Activated effector memory CD4-positive, alpha-beta T cell treated with Interleukin-2 at 50 U/mL for 16 hours (primary cell): ENCODE results near the gene HPN.
"Not testable (repeated sequence)": the region's sequence is repeated elsewhere in the genome, so short reads cannot be mapped to it uniquely, and the experiment has no call there.

Experiments used
- DNase-seq: peaks from one replicate; pipeline ENCODE4 v3.0.0-alpha.2; 2020

Gene HPN

DNA sequence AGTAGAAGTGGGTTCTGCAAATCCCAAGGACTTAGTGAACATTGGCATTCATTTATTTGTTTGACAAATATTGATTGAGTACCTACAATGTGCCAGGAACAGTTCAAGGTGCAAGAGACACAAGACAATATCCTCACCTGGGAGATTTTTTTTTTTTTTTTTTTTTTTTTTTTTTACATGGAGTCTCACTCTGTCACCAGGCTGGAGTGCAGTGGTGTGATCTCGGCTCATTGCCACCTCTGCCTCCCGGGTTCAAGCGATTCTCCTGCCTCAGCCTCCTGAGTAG is 13.0 kb upstream of the HPN start:
- not testable (repeated sequence) for DNase-seq

DNA sequence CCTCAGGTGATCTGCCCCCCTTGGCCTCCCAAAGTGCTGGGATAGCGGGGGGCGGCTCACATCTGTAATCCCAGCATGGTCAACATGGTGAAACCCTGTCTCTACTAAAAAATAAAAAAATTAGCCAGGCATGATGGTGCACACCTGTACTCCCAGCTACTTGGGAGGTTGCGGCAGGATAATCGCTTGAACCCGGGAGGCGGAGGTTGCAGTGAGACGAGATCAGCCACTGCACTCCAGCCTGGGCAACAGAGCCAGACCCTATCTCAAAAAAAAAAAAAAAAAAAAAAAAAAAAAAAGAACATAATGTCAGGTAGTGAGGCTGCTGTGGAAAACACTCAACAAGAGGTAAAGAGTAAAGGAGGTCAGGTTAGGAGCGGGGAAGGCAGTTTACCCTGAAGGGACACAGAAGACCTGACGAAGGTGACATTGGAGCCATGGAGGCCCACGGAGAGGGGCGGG is 12.2 kb upstream of the HPN start:
- DNase-seq, result not testable (repeated sequence)

DNA sequence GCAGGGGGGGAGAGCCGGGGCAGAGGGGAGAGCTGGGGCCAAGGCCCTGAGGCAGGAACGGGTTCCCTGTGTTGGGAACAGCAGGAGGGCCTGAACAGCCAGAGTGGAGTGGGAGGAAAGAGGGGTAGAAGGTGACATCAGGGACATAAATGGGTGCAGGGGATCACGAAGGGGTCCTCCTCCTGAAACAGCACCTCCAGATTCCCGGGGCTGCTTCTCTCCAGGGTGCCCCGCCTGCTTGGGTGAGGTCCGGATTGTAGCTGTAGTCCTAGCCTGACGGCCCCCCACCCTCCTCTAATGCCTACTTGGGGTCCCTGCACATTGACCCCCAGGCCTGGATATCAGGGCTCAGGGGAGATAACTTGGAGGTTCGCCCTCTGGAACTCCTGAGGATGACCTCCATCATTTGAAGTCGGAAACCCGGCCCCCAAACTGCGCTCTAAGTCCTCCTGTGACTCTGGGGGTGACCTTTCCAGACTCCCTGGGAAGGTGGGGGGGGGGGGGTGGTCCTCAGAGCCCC is 11.7 kb upstream of the HPN start:
- DNase-seq, result no peak

DNA sequence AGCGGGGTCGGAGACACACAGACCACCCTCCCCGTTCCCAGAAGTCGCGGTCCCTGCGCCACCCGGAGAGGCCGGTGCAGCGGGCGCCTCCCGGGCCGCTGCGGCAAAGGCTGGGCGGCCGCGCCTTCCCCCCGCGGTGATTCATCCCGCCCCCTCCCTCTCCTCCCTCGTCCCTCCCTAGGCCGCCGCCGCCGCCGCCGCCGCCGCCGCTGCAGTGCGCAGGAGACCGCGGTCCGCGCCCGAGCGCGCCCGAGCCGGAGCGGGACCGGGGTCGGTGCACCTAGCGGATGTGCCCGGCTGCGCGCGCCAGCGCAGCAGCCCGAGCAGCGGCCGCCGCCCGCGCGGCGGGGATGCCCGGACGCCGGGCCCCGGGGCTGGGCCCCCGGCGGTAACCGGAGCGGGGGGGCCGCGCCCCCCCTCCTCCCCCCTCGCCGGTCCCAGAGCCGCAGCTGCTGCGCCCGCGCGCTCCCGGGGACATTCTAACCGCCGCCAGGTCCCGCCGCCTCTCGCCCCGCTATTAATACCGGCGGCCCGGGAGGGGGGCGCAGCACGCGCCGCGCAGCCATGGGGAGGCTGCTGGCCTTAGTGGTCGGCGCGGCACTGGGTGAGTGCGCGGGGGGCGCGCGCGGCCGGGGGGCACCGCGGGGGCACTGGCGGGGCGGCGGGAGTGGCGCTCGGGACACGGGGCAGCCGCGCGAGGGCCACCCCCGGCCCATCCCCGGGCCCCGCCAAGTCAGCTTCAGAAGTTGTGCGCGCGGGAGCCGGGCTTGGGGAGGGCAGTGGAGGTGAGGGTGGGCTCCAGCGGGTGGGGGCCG is 11.1 kb upstream of the HPN start, which contains the start of gene SCN1B:
SCN1B (plus strand) TSS at position 214 of the 815 bp plus-strand sequence; CDS start at position 565, 351 bp downstream.
- DNase-seq, result peak; percentile 57

DNA sequence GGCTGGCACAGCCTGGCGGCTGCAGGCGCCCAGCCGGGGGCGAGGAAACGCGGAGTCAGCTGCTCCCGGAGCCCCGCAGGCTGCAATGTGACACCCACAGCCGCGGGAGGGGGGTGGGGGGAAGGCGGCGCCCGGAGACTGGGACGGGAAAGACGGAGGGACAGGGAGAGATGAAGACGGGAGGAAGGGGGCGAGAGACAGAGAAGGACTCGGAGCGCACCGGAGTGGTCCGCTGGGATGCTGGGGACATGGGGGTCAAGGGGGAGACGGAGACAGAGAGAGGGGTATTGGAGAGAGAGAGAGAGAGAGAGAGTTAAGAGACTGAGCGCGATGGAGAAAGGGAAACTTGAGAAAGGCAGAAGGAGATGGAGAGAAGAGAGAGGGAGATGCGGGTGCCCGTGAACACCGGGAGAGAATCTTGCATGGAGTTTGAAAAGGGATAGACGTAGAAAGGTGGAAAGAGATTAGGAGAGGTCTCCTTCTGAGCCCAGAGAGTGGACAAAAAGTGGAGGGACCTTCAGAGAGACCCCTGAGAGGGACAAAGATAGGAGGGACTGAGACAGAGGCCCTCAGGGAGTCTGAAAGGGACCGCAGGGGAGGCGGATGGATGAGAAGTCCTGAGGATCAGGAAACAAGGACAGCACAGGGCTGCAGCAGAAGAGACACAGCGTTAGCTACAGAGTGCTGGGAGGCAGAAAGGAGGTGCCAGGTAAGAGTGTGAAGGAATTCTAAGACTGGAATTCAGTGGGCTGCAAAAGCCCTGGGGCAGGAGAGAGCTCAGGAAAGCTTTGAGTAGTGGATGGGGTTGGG is 10.2 kb upstream of the HPN start:
- DNase-seq, result no peak

DNA sequence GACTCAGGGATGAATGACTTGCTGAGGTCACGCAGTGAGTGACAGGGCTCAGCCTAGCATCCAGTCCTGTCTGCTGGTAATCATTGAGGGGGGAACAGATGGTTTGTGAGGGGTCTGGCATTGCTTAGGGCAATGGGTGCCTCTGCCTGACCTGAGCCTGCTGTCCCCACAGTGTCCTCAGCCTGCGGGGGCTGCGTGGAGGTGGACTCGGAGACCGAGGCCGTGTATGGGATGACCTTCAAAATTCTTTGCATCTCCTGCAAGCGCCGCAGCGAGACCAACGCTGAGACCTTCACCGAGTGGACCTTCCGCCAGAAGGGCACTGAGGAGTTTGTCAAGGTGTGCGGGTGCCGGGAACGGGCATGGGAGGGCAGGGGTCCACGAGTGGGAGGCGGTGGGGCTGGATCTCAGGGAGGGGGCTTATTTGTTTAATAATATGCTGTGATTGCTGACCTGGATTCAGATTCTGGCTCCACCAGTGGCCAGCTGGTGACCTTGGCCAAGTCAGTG is 9.1 kb upstream of the HPN start:
- no peak for DNase-seq

DNA sequence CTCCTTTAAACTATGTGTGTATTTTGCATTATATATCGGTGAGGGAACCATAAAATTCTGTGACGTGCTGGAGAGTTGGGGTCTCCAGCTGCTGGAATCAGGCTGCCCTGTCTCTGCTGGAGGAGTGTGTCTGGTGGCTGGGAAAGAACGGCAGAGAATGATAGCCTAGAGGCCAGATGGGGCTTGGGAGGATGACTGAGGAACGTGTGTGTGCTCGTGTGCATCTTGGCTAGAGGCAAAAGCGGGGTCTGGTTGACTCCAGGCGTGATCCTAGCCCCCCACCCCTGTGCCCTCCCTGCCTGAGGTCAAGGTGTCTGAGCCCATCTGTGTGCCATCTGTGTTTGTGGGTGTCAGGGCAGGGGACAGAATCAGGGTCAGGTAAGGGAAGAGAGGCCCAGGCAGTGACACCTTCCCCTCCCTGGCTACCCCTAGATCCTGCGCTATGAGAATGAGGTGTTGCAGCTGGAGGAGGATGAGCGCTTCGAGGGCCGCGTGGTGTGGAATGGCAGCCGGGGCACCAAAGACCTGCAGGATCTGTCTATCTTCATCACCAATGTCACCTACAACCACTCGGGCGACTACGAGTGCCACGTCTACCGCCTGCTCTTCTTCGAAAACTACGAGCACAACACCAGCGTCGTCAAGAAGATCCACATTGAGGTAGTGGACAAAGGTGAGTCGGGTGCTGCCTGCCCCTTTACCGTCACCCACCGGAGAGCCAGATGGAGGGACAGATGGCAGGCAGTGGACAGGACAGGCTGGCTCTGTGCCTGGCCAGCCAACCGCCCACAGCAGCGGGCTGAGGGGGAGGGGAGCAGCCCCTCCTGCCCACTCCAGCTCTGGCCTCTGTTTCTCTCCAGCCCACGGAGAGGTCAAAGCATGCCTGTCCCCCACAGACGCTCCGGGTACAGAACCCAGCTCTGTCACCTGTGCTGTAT is 8.2 kb upstream of the HPN start:
- DNase-seq, result no peak

DNA sequence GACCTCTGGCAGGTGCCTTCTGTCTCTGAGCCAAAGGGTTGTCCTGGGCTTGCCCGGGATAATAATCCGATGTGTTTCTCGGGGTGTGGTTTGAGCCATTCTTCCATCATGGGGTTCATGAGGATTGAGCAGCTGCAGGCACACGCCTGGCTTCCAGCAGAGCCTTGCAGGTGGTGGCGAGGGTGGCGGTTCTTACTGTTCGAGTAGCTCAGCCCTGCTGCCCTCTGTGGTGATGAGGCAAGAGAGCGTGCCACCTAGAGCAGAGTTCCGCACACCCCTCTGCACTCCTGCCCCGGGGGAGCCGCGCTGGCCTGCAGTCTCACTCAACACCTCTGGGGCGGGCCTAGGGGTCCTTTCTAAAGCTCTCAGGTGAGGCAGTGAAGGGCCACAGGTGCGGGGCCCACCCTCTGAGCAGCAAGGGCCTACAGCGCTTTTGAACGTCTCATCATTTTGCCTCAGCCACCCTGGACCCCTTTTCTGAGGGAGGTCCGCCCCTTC is 7.5 kb upstream of the HPN start:
- no peak for DNase-seq

DNA sequence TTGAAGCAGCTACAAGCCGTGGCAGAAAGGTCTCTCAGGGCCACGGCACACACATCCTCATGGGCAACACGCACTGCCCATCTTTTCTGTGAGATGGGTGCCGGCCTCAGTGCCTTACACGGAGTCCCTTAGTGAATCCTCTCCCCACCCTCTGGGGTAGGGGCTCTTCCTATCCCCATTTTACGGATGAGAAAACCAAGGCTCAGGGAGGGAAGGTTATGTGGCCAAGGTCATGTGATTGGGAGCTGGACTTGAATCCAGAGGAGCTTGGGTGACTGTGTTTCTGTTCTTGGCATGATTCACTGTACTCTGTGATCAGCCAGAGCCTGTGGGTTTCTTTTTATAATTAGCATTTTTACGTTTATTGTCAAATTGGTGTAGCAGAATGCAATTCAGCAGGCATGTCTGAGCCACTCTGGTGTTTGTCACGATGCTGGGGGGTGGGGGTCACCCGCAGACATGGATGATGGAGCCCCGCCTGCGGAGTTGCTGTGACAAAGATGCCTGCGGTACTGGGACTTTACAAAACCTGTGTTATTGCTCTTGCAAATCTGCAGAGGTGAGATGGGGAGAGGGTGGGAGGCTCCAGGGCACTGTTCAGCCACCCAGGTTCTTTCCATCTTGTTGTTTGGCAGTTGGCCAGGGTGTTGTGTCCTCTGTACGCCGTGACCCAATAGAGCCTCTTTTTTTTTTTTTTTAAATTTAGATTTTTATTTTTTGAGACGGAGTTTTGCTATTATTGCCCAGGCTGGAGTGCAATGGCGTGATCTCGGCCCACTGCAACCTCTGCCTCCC is 6.7 kb upstream of the HPN start:
- no peak for DNase-seq

DNA sequence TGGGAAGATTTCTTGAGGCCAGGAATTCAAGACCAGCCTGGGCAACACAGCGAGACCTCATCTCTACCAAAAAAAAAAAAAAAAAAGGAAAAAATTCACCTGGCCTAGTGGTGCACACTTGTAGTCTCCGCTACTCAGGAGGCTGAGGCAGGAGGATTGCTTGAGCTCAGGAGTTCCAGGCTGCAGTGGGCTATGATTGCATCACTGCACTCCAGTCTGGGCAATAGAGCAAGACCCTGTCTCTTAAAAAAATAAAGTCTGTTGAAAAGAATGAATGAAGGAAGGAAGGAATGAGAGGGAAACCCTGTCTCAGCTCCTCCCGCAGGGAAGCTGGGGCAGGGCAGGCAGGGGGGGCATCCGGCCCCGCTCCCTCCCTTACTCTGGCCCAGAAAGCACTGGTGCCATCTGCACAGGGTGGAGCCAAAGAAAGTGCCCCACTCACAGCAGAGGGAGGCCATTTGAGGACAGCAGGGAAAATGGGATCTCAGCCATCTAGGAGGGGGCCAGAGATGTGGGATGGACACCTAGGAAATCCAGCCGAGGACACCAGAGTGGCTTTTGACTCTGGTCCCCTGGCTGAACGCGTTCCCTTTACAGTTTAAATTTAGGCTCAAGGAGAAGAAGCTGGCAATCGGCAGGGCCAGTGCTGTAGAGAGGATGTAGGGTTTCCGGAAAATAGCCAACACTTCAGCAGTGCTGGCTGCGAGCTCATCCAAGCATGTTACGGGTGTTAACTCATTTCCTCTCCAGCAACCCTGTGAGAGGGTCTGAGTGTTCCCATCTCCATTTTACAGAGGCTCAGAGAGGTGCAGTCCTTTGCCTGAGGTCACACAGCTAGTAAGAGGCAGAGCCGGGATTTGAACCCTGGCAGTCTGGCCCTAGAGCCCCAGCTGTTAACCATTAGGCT is 3.6 kb upstream of the HPN start:
- DNase-seq, result no peak

DNA sequence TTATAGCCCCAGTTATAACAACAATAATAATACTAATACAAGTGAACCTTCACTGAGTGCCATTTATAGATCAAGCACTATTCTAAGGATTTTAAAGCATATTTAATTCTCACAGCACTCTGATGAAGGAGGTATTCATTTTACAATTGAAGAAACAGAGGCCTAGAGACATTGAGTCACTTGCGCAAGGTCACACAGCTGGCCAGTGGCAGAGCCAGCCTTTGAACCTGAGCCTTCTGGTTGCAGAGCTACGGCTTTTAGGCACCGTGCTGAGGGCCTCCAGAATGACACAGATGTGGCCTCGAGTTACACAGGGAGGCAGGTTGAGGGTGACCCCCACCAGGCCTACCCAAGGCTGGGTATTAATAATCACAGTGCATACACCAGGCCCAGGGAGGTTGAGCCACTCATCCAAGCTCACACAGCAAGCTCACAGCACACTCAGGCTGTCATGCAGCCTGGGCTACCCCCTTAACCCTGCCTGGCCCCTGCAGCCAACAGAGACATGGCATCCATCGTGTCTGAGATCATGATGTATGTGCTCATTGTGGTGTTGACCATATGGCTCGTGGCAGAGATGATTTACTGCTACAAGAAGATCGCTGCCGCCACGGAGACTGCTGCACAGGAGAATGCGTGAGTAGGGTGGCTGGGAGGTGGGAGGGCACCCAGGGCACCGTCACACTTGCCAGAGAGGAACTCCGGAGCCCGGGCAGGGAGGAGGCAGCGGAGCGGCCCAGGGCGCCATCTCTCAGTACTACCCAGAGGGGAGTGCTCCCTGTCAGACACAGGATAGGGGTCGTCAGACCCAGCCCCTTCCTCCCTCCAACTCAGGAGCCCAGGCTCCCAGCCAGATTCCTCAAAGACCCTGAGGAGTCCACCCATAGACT is 2.7 kb upstream of the HPN start:
- no peak for DNase-seq

DNA sequence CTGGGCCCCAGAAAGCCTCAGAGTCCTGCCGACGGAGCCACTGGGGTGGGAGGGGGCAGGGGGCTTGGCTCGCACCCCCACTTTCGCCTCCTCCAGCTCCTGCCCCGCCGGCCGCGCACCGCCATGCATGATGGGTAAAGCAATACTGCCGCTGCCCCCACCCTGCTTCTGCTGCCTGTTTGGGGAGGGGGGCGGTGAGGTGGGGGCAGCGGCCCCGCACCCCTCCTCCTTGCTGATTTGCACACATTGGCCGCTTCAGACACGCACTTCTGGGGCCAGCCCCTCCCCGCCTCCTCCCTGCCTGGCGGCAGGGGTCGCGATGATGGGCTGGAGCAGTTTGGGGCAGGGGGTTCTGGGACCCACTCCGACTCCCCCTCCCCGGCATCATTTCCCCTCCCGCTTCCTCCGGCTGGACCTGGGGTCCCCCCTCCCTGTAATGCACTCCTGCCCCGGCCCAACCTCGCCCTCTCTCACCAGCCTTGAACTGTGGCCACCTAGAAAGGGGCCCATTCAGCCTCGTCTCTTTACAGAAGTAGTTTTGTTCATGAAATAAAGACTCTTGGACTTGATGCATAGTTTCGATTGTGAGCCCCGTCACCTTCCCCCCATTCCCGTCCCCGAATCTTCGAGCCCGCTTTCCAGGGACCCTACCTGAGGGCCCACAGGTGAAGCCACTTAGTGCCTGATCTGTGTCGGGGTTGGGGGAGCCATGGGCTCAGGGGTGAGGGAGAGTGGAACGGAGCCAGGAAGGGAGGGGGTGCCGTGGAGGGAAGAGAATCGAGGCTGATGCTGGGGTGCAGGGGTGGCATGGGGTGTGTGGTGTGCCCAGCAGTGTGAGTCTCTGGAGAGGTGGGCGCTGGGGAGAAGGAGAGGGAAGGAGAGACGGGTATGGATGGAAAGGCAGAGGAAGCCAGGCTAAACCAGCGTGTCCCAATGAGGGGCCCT is 1.4 kb upstream of the HPN start:
- DNase-seq, result no peak

DNA sequence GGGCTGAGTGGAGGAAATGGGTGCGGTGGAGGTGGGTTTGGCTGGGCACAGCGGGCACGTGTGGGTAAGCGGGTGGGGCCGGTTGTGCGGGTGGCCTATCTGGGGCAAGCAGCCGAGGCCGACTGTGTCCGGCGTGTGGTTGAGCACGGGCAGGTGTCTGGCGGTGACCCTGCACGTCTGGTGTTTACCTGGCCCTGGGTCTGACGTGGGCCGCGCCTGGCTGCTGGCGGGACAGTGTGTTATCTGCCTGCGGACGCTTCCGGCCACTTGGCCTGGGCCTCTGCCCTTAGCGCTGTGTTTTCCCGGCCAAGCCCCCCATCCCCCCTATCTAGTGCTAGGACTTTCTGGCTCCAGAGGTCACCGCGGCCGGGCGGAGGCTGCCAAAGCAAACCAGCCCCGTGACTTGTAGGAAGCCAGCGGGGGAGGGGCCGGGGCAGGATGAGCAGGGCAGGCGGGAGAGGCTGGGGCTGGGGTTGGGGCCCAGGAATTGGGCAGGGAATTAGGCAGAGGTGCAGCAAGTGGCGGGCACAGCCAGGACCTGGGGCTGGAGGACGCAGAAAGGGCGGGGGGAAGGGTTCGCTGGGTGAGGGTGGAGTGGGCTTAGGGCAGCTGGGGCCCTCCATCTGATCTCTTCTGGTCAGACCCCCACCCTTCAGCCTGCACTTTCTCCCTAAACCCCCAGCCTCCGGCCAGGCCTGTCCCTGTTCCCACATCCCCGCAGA is 534 bp upstream of the HPN start:
- DNase-seq, result no peak

DNA sequence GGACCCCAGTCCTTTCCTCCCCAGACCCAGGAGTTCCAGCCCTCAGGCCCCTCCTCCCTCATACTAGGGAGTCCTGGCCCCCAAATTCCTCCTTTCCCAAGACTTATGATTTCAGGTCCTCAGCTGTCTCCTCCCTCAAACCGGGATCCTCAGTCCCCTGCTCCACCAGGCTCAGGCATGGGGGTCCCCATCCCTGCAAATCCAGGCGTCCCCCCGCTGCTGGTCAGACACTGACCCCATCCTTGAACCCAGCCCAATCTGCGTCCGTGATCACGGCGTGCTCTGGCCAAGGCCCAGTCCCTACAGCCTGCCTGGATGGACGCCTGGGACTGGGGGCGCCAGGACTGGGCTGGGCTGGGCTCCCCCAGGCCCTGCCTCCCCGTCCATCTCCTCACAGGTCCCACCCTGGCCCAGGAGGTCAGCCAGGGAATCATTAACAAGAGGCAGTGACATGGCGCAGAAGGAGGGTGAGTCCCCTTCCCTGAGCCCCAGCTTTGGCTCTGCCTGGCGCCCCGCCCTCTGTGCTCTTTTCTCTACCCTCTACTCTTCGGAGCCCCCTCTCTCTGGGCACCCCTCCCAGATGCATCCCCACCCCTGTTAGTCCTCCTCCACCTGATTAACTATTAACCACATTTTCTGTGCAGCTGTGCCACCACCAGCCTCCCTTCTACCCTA is 672 bp downstream of the HPN start:
- DNase-seq, result no peak

DNA sequence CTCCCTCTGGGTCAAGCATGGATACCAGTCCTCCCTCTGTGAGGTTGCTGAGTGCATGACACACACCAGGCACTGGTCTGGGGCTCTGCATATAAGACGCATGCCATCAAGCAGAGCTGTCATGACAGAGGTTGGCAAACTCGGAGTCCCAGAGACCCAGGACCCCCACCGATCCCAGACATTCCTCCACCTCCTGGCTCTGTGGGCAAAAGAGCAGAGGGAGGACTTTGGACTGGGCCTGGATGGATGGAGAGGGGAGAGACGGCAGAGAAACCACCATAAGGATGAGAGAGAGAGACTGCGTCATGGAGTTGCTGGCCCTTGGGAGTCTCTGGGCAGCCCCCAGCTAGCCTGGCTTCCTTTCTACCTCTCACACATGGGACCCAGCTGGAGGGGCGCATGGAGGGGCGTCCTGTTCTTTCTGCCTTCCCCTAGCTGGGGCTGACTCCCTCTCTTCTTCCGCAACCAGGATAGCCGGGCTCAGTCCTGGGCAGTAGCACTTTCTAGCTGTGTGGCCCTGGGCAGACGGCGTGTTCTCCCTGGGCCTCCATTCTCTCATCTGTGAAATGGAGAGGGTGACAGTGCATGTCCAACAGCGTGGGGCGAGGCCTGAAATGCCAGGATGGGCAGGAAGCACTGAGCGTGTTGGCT is 1.6 kb downstream of the HPN start:
- DNase-seq, result no peak

DNA sequence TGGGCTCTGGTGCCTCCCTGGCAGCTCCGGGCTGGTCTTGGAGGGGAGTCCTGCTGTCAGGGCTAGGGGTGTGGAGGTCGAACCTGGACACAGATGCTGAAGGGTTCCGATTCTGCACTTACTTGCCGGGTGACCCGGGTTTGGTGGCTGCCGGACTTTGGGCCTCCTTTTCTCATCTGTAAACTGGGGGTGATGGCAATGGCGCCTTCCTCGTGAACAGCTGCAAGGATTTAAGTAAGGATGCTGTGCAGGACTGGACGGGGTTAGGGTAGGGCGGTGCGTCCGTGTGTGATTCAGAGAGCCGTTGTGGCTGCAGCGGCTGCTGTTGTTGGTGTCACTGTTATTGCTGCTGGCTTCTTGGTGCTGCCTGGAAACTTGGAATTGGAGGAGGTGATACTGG is 2.4 kb downstream of the HPN start:
- no peak for DNase-seq
